ENCODE results near the gene SYT7. TPM values are rescaled to one million over a fixed set of nuclear protein-coding genes. Genes with fewer than 3 reads are reported as not detected.

SYT7 gene
- total RNA-seq, 4 donors from 2014 or later, result 1.6 to 2.9 (median 1.9) TPM

GRCh38 chr11:61586792-61587430 lies 6.0 kb upstream of the SYT7 start:
- 40 to 56% methylated on average over 1 to 6 of the region's 13 CpGs for WGBS, 2 donors
- Histone ChIP-seq H3K36me3 (no peaks in the 10 kb centered on the region), H3K27me3 (peaks cover 0 to 63% (median 0%) of the 10 kb centered on the region in 4 donors), H3K9me3 (no peaks in the 10 kb centered on the region), H3K4me3 (peak overlapping the region; percentile 26 to 75 (median 50)), H3K27ac (peak overlapping the region in 3 of 4 donors; percentile 64 to 73 (median 66)), H3K4me1 (peaks cover 27 to 65% (median 28%) of the 10 kb centered on the region in 3 donors)
- intact Hi-C loops (cut with DNase I), result no loop called here
- TF ChIP-seq CTCF (IDR thresholded peaks at IDR 0.05) (no peak), POLR2A (IDR thresholded peaks at IDR 0.05) (no peak)
- DNase-seq, result no peak

- H3K27me3 ChIP-seq, result peaks cover 3 to 58% (median 4%) of the 10 kb centered on the region in 4 donors
- no peak overlapping the region for H3K27ac ChIP-seq
- no peaks in the 10 kb centered on the region for H3K9me3 ChIP-seq
- no peaks in the 10 kb centered on the region for H3K36me3 ChIP-seq
- TF ChIP-seq CTCF (IDR thresholded peaks at IDR 0.05), result no peak
- no peak for TF ChIP-seq POLR2A (IDR thresholded peaks at IDR 0.05)
- H3K4me3 ChIP-seq, result no peak overlapping the region
- intact Hi-C loops (cut with DNase I), result no loop called here
- WGBS, 2 donors, result 61 to 73% methylated on average over 2 to 3 of the region's 3 CpGs
- no peak for DNase-seq
- H3K4me1 ChIP-seq, result peaks cover 35 to 75% (median 39%) of the 10 kb centered on the region in 3 donors
Measured at GRCh38 chr11:61585115-61585514, 4.2 kb upstream of the SYT7 start.

- Histone ChIP-seq H3K4me3 (peak overlapping the region in 1 of 4 donors; percentile 59), H3K36me3 (no peaks in the 10 kb centered on the region), H3K27me3 (peaks cover 4 to 55% (median 11%) of the 10 kb centered on the region in 4 donors), H3K27ac (peak overlapping the region in 1 of 4 donors; percentile 89), H3K9me3 (no peaks in the 10 kb centered on the region), H3K4me1 (peaks cover 18 to 51% (median 26%) of the 10 kb centered on the region in 3 donors)
- TF ChIP-seq POLR2A (IDR thresholded peaks at IDR 0.05) (no peak), CTCF (IDR thresholded peaks at IDR 0.05) (no peak)
- intact Hi-C loops (cut with DNase I), result no loop called here
- no peak for DNase-seq
- WGBS, 2 donors, result 14 to 25% methylated on average over 1 to 2 of the region's 2 CpGs
Measured at GRCh38 chr11:61581931-61582330, 1.1 kb upstream of the SYT7 start.

GRCh38 chr11:61580271-61580888 lies 496 bp downstream of the SYT7 start:
- 0 to 16% methylated on average over 1 to 3 of the region's 60 CpGs for WGBS, 2 donors
- peaks cover 4 to 58% (median 11%) of the 10 kb centered on the region in 4 donors for H3K27me3 ChIP-seq
- H3K27ac ChIP-seq, result peak overlapping the region in 2 of 4 donors; percentile 9 to 34
- intact Hi-C loops (cut with DNase I), result no loop called here
- H3K36me3 ChIP-seq, result no peaks in the 10 kb centered on the region
- no peaks in the 10 kb centered on the region for H3K9me3 ChIP-seq
- no peak for DNase-seq
- TF ChIP-seq POLR2A (IDR thresholded peaks at IDR 0.05), result no peak
- peak in 2 of 6 experiments; percentile 4 to 31 for TF ChIP-seq CTCF (IDR thresholded peaks at IDR 0.05)
- peak overlapping the region; percentile 32 to 78 (median 50) for H3K4me3 ChIP-seq
- H3K4me1 ChIP-seq, result peaks cover 11 to 36% (median 22%) of the 10 kb centered on the region in 3 donors

- DNase-seq, result no peak
- WGBS, 2 donors, result 8 to 27% methylated on average over 6 to 7 of the region's 14 CpGs
Measured at GRCh38 chr11:61579676-61580270, 1.1 kb downstream of the SYT7 start.

More at GRCh38 chr11:61579676-61580270, 1.1 kb downstream of the SYT7 start:
- peaks cover 4 to 59% (median 11%) of the 10 kb centered on the region in 4 donors for H3K27me3 ChIP-seq
- H3K4me1 ChIP-seq, result peaks cover 11 to 29% (median 19%) of the 10 kb centered on the region in 3 donors
- no peaks in the 10 kb centered on the region for H3K36me3 ChIP-seq
- intact Hi-C loops (cut with DNase I), result no loop called here
- TF ChIP-seq POLR2A (IDR thresholded peaks at IDR 0.05) (no peak), CTCF (IDR thresholded peaks at IDR 0.05) (no peak)
- H3K27ac ChIP-seq, result no peak overlapping the region
- no peaks in the 10 kb centered on the region for H3K9me3 ChIP-seq
- H3K4me3 ChIP-seq, result peak overlapping the region in 2 of 4 donors; percentile 59 to 78
